ENCODE measurements around the gene METRN. TPM values are rescaled to one million over a fixed set of nuclear protein-coding genes. Genes with fewer than 3 reads are reported as not detected.

The METRN gene
- total RNA-seq, 6 experiments from 2014 or later, result 14.0 to 43.7 (median 26.2) TPM

- Histone ChIP-seq H3K27me3 (peaks cover 8 to 13% of the 10 kb centered on the region in 2 donors), H3K27ac (no peak overlapping the region), H3K4me3 (no peak overlapping the region), H3K9me3 (no peaks in the 10 kb centered on the region), H3K36me3 (no peaks in the 10 kb centered on the region), H3K4me1 (no peaks in the 10 kb centered on the region)
- intact Hi-C loops (cut with DNase I), result loop anchor here in 1 of 2 donors (5.0 kb wide), 1 partner anchor 78 kb away; no protein-coding TSS in a partner anchor
- TF ChIP-seq POLR2A (IDR thresholded peaks at IDR 0.05) (no peak), CTCF (IDR thresholded peaks at IDR 0.05) (no peak)
- DNase-seq (no peak), ATAC-seq (no peak)
- 18% methylated on average over 10 of the region's 50 CpGs for WGBS (ENCODE audit: insufficient coverage, low coverage, low lambda C conversion rate, missing lambda C conversion rate)
Measured at GRCh38 chr16:704552-705380, 10.2 kb upstream of the METRN start.

DNA sequence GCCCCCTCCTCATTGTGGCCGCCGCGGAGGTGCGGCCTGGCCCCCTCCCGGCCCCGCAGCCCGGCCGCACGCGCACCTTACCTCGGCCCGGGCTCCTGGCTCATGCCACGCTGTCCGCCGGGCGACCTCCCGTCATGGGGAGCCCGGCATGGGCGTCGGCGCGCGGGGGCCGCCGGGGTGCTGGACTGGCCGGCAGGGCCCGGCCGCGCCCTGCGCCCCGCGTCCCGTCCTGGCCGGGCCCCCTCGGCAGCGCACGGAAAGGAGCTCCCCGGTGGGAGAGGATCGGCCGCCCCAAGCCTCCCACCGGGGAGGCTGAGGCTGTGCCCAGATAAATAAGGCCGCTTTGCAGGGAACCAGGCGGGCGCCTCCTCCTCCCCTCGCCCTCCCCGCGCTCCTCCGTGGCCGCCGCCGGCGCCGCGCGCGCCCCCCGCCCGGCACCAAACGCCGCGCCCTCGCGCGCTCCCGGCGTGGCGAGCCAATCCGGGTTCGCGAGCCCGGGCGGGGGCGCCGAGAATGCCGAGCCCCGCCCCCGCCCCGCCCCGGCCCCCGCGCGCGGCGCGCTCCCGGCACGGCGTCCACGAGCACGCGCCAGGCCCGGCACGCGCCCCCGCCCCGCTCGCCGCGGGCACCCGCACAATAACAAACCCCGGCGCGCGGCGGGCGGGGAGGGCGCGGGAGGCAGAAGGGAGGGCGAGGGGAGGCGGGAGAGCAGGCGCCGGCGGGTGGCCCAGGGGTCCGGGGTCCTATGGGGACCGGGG is 9.3 kb upstream of the METRN start, which contains the start of gene FBXL16:
TSS of gene FBXL16 (minus strand) at position 371 of the 758 bp plus-strand sequence. CDS start 8,396 bp downstream, outside the sequence.
- H3K4me3 ChIP-seq, result no peak within 1 kb of the TSS

DNA sequence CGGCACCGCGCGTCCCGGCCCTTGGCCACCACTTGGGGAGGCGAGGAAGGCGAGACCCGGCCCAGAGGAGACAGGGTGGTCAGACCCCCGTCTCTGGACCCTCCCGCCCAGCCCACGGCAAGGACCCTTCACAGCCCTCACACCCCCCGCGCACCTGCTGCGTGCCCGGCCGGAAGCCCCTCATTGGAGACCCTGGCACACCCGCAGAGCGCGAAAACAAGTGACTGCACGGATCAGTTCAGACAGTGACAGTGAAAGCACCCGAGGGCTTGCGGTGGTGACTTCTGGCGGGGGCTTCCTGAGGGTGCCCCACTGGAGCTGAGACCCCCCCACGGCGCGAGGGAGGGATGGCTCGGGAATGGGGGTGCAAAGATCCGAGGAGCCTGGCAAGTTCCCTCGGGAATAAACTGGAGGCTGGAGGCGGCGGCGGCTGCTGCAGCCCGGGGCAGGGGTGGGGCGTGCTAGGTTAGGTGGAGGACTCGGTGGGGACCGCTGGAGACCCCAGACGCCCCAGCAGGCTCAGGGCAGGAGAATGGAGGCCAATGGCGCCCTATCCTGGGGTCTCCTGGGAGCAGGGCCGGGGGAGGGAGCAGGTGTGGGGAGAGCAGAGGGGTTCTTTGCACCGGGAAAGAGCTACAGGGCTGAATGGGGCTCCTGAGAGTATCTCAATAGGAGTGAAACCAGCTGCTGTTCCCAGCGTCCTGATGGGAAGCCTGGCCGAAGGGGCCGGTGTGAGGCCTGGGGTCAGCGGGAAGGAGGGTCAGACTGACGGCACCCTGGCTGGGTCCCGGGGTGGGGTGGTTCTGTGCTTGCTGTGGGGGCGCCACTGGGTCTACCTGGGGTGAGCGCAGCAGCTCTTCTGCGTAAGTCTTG is 8.5 kb upstream of the METRN start:
- no peak for DNase-seq
- H3K27me3 ChIP-seq, result peaks cover 0 to 3% of the 10 kb centered on the region in 2 donors
- no peak for ATAC-seq
- 5% methylated on average over 22 of the region's 49 CpGs for WGBS (ENCODE audit: insufficient coverage, low coverage, low lambda C conversion rate, missing lambda C conversion rate)
- H3K9me3 ChIP-seq, result no peaks in the 10 kb centered on the region
- no peaks in the 10 kb centered on the region for H3K4me1 ChIP-seq
- intact Hi-C loops (cut with DNase I), result loop anchor here in 1 of 2 donors (5.0 kb wide), 1 partner anchor 76 kb away; no protein-coding TSS in a partner anchor
- H3K27ac ChIP-seq, result no peak overlapping the region
- H3K4me3 ChIP-seq, result no peak overlapping the region
- TF ChIP-seq POLR2A (IDR thresholded peaks at IDR 0.05) (no peak), CTCF (IDR thresholded peaks at IDR 0.05) (no peak)
- H3K36me3 ChIP-seq, result no peaks in the 10 kb centered on the region

More for the DNA sequence above, 9.3 kb upstream of the METRN start, which contains the start of gene FBXL16:
- no CpG with 5 or more reads among the region's 115 CpGs for WGBS (ENCODE audit: insufficient coverage, low coverage, low lambda C conversion rate, missing lambda C conversion rate)
- no peak for ATAC-seq
- Histone ChIP-seq H3K36me3 (no peaks in the 10 kb centered on the region), H3K27me3 (peaks cover 5 to 8% of the 10 kb centered on the region in 2 donors), H3K27ac (no peak within 1 kb of the TSS), H3K9me3 (no peaks in the 10 kb centered on the region), H3K4me1 (no peaks in the 10 kb centered on the region)
- TF ChIP-seq CTCF (IDR thresholded peaks at IDR 0.05) (no peak), POLR2A (IDR thresholded peaks at IDR 0.05) (no peak)
- DNase-seq, result no peak
- intact Hi-C loops (cut with DNase I), result loop anchor here in 1 of 2 donors (5.0 kb wide), 1 partner anchor 77 kb away; no protein-coding TSS in a partner anchor

- DNase-seq (no peak), ATAC-seq (no peak)
- Histone ChIP-seq H3K36me3 (no peaks in the 10 kb centered on the region), H3K4me1 (no peaks in the 10 kb centered on the region), H3K9me3 (no peaks in the 10 kb centered on the region), H3K4me3 (no peak overlapping the region), H3K27me3 (no peaks in the 10 kb centered on the region), H3K27ac (no peak overlapping the region)
- WGBS (ENCODE audit: insufficient coverage, low coverage, low lambda C conversion rate, missing lambda C conversion rate), result 22% methylated on average over 4 of the region's 14 CpGs
- TF ChIP-seq POLR2A (IDR thresholded peaks at IDR 0.05), result no peak
- TF ChIP-seq CTCF (IDR thresholded peaks at IDR 0.05), result no peak
- intact Hi-C loops (cut with DNase I), result loop anchor here in 1 of 2 donors (5.0 kb wide), 1 partner anchor 75 kb away; no protein-coding TSS in a partner anchor
Measured at GRCh38 chr16:707062-707538, 7.8 kb upstream of the METRN start.
